GM08714 (cell line): ENCODE results near the gene STIMATE.

Source experiments
- H3K4me3 ChIP-seq: fragments of 200-500 bp; sonication (Bioruptor generic); 2 replicates; pipeline ENCODE4 v1.5.1; 2014; ENCODE audit warnings: mild to moderate bottlenecking, low read length, inconsistent platforms
- ZNF274 ChIP-seq: IDR thresholded peaks from 2 replicates; pipeline ENCODE4 v1.6.1; 2012; ENCODE audit warnings: mild to moderate bottlenecking, low read depth, low read length

The STIMATE gene

GRCh38 chr3:52845691-52846431 lies 51.5 kb downstream of the STIMATE start:
- no peak overlapping the region; the same call in 1 of the 2 replicates for H3K4me3 ChIP-seq
- no peak for TF ChIP-seq ZNF274

DNA sequence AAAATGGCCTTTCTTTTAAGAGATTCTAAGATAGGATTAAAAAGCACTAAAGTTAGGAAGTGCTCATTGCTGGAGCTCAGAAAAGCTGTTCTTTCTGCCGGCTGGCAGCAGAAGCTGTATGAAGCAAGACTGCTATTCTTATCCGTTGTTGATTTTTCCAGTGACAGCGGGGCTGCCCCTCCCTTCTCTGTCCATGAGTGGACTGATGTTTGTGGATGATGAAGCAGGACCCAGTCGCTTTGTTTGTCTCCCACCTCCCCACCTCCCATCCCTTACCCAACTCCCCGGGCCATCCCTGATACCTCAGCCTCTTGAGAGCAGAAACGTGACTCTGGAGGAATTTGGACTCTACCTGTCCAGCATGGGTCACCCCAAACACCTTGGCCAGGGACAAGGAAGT lies 52.2 kb downstream of the STIMATE start:
- TF ChIP-seq ZNF274: no peak
- H3K4me3 ChIP-seq: no peak overlapping the region

- no peak overlapping the region for H3K4me3 ChIP-seq
- no peak for TF ChIP-seq ZNF274
Observed at GRCh38 chr3:52844290-52844975, 52.9 kb downstream of the STIMATE start.

DNA sequence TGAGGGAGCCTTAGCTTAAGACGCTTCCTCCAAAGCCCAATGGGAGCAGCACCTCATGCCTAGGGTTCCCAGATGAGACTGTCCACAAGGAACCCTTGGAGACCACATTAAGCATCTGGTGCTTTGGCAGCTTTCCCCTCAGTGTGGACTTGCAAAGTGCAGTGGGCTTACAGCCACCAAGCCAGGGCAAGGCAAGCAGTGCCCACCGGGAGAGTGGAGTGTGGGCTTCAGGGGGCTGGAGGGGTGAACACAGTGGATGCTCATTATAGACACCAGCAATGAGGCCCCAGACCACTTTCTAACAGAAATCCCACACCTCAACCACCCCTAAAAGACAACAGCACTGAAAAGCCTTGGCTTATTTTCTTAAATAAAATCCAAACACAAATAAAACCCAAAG lies 53.5 kb downstream of the STIMATE start:
- H3K4me3 ChIP-seq: no peak overlapping the region
- TF ChIP-seq ZNF274: no peak

DNA sequence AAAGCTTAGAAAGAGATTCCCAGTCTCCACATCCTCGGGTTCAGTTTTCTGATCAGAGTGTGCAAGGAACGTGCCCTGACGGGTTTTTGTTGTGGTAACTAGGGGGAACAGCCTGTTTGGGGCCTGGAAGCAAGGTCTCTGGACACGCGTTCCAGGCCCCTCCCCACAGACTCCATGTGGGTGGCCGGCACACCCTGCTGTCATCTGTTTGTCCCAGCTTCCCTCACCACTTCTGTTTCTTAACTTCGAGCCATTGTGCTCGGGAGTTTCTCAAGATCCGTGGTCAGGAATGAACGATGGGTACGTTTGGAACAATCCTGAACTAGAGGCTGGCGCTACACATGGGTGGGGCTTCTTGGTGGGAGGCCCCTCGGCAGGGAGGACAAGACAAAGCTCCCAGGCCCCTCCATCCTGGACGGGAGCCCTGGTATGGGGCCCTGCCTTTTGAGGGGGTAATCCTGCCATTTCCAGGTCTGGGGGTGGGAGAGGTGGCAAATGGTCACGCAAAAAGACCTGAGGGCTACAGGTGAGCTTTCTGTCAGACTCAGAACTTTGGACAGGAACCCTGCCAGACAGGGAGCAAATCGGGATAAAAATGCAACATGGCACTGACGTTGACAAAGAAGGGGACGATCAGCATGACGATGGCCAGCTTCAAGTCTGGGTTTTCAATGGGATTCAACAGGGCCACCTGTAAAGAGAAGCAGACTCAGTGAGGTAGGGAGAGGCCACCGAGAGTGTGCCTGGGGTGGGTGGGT lies 54.1 kb downstream of the STIMATE start:
- TF ChIP-seq ZNF274: no peak
- H3K4me3 ChIP-seq: no peak overlapping the region

DNA sequence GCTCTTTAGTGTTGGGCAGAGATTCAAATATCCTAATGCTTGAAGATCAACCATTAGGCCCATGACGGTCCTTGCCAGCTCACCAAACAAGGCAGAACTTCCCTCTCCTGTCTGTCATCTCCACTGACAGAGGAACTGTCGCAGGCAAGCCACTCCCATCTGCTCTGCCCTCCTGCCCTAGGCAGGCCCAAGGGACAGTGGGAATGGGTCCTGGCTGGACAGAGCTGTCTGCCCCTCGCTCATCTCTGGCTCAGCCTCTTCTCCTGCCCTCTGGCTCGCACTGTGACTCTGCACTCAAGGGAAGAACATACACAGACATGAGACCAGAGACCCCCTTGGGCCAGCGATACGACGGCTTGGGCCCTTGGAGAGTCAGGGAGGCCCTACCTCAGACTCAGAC lies 54.9 kb downstream of the STIMATE start:
- no peak for TF ChIP-seq ZNF274
- no peak overlapping the region for H3K4me3 ChIP-seq

DNA sequence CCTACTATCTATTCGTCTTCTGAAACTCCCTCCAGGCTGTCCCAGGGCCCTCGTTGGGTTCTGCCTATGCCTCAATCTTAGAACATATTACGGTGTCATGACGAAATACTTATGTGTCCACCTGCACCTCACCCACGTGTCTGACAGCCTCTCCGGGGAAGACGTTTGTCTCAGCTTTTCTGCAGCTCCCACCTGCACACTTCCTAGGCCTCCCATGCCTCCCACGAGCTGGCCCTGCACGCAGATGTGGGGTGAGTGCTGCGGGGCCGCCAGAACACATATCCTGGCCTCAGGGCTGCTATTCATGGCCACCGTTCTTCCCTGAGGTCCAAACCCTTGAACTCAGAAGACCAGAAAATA lies 55.4 kb downstream of the STIMATE start:
- no peak for TF ChIP-seq ZNF274
- H3K4me3 ChIP-seq: no peak overlapping the region

DNA sequence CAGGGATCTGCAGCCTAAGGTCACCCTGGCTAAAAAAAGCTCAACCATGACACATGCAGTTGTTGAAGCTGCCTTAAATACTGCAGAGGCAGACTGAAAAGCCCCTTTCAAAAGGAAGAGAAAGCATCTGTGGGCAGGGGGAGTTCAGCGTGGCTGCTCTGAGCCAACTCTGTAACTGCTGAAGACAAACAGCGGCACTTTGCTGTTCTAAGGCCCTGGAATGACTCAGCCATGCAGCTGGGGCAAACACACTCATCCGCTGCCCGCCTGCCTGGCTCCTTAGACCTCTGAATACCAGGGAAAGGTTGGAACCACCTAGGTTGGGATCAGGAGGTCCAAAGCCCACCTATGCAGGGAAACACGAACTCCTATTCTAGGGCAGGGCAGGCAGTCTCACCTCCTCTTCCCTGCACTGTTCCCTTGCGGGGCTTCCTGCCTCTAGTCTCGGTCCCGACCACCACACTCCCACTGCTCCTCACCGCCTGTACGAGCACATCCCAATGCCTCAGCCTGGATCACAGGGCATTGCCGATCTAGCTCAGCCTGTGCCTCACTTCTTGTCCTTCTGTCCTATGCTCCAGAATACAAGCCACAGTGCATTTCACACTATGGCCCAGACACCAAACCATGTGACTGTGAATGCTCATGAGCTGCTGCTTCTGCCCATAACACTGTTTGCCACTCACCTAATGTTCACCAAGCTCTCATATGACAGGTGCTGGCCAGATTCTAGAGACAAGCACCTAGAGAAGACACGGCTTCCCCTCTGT lies 56.0 kb downstream of the STIMATE start:
- no peak overlapping the region for H3K4me3 ChIP-seq
- TF ChIP-seq ZNF274: no peak

DNA sequence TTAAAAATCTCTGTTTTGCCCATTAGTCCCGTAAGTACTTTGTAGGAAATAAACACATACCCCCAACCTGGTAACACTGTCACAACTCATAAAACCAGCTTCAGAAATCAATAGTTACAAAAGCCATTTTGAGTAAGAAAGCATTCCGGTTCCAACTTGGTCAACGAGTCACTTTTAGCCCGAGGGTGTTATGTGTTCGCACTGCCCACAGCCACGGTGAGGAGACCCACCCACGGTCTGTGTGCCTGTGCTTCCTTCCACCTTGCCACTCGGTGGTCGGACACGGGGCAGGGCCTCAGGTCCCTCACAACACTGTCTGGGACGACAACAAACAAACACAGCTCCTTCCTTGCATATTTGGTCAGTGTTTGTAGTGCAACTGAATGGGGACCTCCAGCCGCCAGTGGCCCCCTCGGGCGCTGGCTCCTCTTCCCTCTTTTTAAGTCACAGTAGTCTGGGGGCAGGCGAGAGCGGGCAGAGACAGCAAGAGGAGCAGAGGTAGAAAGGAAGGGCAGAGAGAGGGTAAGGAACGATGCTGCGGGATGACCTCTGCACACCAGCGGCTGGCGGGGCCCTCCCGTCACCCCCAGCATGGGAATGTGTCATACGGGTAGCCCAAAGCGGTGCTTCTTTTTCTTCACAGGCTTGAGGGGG lies 57.3 kb downstream of the STIMATE start:
- TF ChIP-seq ZNF274: no peak
- no peak overlapping the region for H3K4me3 ChIP-seq

GRCh38 chr3:52839268-52839575 lies 58.1 kb downstream of the STIMATE start:
- no peak overlapping the region for H3K4me3 ChIP-seq
- TF ChIP-seq ZNF274: no peak

DNA sequence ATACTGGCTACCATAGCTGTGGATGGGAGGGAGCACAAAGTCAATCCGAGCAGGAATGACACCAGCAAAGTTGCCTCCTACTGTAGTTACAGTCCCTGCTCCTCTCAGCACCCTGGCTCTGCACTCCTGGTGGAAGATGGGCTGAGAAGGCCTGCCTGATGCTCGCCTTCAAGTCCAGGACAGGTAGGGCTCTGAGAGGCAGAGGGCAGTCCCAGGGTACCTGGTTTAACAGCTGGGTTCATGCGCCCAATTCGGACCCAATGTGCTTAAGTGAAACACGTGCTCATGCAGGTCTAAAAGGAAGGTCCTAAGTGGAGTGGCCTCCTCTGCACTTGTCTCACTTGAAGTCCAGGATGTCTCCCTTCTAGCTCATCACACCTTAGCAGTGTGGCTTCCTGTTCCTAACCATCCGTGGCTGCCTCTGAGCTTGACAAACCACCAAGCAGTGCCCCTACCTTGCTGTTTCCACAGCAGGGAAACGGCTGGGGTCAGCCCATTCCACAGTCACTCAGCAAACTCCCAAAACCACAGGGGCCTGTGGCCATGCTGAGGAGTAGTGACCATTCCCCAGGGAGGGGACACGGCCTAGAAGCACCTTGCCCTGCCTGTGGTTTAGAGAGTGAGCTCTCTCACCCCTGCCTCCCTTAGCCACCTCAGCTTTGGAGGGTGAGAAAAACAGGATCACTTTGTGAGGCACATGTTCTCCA lies 58.6 kb downstream of the STIMATE start:
- TF ChIP-seq ZNF274: no peak

DNA sequence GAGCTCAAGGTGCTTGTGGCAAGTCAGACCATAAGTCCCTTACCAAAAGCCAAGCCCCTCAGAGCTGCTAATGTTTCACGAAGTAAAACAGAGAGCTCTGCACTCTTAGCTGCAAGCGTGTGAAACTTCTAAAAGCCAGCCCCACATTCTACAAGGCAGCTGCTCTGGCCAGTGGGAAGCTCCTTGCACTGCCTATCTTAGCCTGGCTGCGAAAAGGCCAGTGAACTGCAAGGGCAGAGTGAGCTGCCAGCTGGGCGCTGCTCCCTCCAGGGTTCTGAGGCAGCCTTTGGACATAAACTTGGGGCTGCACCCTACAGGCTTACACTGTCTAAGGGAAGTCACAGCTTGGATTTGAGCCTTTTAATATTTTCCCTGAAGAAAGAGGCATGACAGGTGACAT lies 60.4 kb downstream of the STIMATE start:
- no peak overlapping the region for H3K4me3 ChIP-seq
- no peak for TF ChIP-seq ZNF274

More for the DNA sequence above, 58.6 kb downstream of the STIMATE start:
- no peak overlapping the region for H3K4me3 ChIP-seq

- TF ChIP-seq ZNF274: no peak
- no peak overlapping the region for H3K4me3 ChIP-seq
Observed at GRCh38 chr3:52836471-52836845, 60.9 kb downstream of the STIMATE start.
